HG03520 (cell line): ENCODE data around the gene MUC5B.
"Not testable (repeated sequence)": the region's sequence is repeated elsewhere in the genome, so short reads cannot be mapped to it uniquely, and the experiment has no call there.

Source experiments
- ATAC-seq: cut with Tn5 transposase; IDR thresholded peaks from one replicate; pipeline ENCODE4 v1.9.1; 2021; ENCODE audit warnings: mild to moderate bottlenecking, moderate library complexity; ENCODE audit not compliant: unreplicated experiment

The MUC5B gene

DNA sequence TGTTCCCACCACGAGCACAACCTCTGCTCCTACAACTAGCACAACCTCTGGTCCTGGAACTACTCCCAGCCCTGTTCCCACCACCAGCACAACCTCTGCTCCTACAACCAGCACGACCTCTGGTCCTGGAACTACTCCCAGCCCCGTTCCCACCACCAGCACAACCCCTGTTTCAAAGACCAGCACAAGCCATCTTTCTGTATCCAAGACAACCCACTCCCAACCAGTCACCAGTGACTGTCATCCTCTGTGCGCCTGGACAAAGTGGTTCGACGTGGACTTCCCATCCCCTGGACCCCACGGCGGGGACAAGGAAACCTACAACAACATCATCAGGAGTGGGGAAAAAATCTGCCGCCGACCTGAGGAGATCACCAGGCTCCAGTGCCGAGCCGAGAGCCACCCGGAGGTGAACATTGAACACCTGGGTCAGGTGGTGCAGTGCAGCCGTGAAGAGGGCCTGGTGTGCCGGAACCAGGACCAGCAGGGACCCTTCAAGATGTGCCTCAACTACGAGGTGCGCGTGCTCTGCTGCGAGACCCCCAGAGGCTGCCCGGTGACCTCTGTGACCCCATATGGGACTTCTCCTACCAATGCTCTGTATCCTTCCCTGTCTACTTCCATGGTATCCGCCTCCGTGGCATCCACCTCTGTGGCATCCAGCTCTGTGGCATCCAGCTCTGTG lies 30.9 kb upstream of the MUC5B start:
- ATAC-seq = not testable (repeated sequence)

DNA sequence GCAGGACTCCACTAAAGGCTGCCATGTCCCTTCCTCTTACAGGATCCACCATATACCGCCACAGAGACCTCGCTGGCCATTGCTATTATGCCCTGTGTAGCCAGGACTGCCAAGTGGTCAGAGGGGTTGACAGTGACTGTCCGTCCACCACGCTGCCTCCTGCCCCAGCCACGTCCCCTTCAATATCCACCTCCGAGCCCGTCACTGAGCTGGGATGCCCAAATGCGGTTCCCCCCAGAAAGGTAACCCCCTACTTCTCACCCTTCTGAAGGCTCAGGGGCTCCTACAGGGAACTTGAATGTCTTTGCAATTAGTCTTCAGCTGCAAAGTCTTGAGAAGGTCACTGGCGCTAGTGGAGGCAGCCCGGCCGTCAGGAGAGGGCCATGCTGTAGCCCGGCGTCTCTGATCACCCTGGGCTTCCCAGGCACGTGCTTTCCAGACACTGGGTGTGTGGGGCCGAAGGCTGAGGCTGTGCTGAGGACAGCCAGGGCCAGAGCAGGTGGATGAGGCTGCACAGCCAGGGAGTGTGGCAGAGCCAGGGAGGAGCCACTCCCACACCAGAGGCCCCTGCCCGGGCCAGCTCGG lies 30.0 kb upstream of the MUC5B start:
- no peak for ATAC-seq

DNA sequence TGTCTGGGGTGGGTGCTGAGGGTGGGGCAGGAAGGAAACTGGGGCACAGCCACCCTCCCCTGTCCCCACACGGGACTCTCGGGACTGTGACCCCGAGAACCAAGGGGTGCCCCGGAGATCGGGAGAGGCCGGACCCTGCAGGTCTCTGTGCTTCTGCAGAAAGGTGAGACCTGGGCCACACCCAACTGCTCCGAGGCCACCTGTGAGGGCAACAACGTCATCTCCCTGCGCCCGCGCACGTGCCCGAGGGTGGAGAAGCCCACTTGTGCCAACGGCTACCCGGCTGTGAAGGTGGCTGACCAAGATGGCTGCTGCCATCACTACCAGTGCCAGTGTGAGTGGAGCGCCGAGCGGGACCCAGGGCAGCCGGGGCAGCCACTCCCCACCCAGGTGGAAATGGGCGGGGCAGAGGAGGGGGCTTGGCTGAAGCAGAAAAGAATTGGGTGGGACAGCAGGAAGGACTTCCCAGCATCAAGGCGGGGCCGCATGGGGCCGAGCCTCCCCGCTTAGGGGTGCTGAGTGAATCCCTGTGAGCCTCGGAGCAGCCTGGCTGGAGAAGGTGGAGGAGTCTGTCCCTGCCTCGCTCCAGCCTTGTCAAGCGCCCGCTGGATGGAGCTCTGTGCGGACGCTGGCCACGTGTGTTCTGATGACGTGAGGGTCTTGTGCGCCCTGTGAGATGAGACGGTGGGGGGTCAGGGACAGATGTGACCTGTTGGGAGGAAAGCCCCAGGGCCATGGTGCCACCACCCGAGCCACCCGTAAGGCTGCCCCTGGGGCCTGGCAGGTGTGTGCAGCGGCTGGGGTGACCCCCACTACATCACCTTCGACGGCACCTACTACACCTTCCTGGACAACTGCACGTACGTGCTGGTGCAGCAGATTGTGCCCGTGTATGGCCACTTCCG lies 29.3 kb upstream of the MUC5B start:
- no peak for ATAC-seq

DNA sequence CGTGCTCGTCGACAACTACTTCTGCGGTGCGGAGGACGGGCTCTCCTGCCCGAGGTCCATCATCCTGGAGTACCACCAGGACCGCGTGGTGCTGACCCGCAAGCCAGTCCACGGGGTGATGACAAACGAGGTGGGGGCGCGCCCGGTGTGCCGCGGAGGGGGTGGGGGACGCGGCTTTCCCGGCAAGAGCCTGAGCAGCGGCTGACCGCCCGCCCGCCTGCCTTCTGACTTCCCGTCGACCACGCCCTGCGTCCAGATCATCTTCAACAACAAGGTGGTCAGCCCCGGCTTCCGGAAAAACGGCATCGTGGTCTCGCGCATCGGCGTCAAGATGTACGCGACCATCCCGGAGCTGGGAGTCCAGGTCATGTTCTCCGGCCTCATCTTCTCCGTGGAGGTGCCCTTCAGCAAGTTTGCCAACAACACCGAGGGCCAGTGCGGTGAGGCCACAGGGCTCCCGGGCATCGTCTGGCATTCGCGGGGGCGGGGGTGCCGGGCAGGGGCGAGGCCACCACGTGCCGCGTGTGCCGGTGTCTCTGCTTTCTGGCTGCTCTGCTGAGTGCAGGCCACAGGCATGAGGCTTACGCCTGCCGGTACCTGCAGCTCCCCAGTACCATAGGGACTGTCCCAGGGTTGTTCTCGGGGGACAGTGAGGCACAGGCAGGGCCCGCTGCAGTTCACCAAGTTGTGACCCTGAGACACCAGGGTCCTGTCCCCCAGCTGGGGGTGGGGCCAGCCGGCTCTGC lies 28.5 kb upstream of the MUC5B start:
- no peak for ATAC-seq

DNA sequence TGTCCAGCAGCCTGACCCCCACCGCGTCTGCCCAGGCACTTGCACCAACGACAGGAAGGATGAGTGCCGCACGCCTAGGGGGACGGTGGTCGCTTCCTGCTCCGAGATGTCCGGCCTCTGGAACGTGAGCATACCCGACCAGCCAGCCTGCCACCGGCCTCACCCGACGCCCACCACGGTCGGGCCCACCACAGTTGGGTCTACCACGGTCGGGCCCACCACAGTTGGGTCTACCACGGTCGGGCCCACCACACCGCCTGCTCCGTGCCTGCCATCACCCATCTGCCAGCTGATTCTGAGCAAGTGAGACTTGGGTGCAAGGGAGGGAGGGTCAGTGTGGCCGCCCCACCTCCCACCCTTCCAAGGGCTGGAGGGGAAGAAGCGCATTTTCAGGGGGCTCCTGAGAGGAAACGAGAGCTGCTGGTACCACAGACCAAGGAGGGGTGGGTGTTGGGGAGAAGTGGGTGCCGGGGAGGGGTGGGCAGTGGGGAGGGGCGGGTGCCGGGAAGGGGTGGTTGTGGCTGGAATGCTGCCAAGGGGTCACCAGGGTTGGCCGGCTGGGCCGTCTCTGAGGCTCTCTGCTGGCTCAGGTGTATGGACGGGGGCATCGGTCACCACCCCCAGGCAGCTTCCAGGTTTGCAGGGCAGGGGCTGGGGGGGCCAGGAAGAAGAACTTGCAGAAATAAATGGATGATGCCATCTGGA lies 27.7 kb upstream of the MUC5B start:
- no peak for ATAC-seq

DNA sequence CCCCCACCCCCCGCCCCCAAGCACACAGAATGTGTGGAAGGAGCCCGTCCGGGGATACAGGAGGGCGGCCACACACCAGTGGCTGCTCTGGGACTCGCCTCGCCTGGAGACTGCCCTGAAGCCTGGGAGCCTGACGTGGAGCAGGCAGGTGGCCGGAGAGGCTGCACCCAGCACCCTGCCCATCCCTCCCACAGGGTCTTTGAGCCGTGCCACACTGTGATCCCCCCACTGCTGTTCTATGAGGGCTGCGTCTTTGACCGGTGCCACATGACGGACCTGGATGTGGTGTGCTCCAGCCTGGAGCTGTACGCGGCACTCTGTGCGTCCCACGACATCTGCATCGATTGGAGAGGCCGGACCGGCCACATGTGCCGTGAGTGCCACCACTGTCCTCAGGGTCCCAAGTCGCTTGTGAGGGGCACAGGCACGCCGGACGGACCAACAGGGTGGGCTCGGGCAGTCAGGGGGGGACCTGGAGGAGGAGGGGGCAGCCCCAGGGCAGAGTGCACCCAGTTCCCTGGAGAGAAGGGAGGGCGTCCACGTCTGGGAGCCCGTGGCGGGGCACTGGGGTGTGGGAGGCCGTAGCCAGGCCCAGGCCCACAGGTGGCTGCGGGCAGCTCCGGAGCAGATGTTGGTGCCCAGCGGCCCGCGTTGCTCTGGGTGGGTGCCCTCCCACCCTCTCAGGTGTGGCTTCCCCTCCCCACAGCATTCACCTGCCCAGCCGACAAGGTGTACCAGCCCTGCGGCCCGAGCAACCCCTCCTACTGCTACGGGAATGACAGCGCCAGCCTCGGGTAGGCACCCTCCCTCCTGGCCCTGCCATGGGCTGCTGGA lies 27.0 kb upstream of the MUC5B start:
- no peak for ATAC-seq

DNA sequence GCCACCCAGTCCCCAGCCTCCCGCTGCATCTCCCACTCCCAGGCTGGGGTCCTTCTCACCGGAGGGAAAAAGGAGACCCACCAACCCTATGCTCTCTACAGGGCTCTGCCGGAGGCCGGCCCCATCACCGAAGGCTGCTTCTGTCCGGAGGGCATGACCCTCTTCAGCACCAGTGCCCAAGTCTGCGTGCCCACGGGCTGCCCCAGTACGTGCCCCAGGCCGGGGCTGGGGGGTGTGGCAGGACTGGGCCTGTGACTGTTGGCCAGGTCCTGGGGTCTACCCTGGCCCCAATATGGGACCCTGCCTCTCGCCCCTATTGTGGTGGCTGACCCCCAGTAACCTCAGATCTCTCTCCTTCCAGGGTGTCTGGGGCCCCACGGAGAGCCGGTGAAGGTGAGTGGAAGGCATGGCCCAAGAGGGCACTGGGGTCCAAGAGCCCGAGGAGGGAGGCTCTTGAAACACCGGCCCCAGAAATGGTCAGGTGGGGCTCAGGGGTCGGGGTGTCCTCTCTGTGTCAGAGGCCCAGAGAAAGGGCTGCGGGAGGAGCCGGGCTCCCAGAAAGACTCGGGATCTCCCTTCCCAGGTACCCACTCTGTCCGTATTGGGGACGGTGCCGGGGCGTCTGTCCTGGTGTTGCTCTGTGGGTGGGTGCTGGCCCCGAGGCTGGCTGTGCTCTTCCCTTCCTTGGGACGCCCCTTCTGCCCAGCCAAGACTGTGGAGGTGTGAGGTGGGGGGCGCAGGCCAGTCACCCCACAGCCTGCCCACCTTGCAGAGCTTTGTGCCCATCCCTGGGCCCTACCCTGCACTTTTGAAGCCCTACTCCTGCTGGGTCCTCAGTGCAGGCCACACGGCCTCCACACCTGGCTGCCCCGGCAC lies 26.1 kb upstream of the MUC5B start:
- no peak for ATAC-seq

DNA sequence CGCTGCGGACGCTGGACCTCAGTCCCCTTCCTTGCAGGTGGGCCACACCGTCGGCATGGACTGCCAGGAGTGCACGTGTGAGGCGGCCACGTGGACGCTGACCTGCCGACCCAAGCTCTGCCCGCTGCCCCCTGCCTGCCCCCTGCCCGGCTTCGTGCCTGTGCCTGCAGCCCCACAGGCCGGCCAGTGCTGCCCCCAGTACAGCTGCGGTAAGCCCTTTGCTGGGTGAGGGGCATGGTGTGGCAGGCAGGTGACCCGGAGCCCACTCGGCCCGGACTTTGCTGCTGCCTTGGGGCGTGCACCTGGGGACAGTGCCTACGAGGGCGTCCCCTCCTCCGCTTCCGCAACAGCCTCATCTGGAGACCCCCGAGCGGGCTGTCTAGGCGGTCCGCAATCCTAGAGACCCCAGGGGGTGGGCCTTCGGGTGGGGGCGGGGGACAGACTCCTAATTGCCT lies 25.4 kb upstream of the MUC5B start:
- no peak for ATAC-seq

DNA sequence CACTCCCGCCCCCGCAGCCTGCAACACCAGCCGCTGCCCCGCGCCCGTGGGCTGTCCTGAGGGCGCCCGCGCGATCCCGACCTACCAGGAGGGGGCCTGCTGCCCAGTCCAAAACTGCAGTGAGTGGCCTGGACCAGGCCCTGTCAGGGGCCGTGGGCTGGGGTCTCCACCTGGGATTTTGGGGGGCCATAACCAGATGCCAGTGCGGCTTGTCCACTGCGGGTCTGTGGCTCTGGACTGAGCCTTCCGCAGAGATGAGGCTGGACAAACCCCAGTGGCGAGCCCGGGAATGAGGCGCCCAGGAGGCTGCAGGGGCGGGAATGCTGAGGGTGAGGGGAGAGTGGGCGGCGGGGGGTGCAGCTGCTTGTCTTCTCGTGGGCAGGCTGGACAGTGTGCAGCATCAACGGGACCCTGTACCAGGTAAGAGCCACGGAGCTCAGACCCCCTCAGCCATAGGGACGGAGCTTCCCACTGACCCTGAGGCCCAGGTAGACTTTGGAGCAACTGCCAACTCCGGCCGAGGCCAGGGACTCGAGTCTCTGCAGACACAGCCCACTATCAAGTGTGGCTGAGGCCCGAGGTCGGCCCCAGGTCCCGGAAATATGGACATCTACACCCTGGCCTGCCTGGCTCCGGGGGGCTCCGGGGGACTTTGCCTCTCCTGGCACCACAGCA lies 24.8 kb upstream of the MUC5B start:
- ATAC-seq = no peak

DNA sequence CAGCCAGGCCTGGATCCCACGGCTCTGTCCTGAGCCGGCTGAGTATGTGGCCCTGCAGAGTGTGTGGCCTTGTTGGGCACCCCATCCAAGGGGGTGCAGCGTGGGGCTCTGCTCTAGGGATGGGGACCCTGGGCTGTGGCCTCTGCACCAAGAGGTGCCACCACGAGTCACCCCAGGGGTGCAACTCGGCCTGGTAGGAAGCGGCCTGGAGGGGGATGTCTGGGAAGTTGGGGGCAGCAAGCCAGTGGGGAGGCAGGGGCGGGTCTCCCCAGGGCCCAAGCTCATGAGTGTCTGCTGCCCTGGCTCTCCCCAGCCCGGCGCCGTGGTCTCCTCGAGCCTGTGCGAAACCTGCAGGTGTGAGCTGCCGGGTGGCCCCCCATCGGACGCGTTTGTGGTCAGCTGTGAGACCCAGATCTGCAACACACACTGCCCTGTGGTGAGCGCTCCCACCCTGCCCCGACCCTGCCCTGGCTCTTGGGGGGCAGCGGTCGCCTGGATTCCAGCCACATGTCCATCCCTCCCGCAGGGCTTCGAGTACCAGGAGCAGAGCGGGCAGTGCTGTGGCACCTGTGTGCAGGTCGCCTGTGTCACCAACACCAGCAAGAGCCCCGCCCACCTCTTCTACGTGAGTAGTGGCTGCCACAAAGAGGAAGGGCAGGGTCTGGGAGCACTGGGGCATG lies 24.2 kb upstream of the MUC5B start:
- ATAC-seq = no peak

DNA sequence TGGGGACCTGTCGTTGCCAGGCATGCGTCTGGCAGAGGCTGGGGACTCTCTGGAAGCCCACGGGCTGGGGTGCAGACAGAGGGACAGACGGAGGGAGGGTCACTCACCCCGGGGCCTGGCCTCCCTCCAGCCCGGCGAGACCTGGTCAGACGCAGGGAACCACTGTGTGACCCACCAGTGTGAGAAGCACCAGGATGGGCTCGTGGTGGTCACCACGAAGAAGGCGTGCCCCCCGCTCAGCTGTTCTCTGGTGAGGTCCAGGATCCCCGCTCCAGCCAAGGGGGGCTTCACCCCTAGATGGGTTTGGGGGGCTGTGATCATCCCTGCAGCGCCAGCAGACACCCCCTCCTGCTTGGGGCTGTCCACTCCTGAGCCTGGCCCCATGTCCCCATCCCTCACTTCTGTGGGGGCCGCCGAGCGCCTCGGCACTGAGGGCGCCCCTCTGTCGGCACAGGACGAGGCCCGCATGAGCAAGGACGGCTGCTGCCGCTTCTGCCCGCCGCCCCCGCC lies 23.6 kb upstream of the MUC5B start:
- no peak for ATAC-seq

DNA sequence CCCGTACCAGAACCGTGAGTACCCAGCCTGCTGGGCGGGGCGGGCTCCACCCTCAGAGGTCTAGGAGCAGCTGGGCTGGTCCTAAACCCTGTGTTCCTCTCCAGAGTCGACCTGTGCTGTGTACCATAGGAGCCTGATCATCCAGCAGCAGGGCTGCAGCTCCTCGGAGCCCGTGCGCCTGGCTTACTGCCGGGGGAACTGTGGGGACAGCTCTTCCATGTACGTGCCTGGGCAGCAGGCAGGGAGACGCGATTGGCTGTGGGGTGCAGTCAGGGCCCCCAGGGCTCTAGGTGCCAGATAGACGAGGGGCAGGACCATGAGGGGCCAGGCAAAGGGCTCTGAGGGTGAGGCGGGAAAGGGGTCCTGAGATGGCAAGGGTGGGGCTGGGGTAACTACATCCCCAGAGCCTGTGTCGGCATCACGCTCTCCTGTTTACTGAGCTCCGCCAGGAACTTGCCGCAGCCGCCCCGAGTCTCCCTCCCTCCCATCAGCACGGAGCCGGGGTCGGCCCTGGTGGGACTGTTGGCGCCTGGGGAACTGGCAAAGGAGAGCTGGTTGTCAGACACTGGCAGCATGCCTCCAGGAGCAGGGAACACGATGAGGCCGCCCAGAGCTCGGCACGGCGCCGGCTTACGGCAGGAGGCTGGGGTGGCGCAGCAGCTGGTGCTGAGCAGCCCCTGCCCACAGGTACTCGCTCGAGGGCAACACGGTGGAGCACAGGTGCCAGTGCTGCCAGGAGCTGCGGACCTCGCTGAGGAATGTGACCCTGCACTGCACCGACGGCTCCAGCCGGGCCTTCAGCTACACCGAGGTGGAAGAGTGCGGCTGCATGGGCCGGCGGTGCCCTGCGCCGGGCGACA lies 22.9 kb upstream of the MUC5B start:
- ATAC-seq = no peak

DNA sequence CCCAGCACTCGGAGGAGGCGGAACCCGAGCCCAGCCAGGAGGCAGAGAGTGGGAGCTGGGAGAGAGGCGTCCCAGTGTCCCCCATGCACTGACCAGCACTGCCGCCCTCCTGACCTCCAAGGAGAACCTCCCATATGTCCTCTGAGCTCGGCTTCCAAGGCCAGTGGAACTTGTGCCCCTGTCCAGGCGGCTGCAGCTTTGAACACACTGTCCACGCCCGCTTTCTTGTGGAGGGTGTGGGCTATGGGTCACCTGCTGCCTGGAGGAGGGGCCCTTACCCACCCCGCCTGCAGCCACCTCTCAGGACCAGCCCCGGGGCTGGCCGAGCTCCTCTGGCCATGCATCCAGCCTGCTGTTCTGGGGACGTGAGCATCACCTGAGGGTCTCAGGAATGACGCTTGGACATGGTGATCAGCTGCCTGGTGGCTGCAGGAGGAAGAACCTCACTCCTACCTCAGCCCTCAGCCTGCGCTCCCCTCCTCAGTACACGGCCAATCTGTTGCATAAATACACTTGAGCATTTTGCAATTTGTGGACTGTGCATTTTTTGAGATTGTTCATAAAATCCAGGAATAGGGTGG lies 22.2 kb upstream of the MUC5B start:
- ATAC-seq = no peak

DNA sequence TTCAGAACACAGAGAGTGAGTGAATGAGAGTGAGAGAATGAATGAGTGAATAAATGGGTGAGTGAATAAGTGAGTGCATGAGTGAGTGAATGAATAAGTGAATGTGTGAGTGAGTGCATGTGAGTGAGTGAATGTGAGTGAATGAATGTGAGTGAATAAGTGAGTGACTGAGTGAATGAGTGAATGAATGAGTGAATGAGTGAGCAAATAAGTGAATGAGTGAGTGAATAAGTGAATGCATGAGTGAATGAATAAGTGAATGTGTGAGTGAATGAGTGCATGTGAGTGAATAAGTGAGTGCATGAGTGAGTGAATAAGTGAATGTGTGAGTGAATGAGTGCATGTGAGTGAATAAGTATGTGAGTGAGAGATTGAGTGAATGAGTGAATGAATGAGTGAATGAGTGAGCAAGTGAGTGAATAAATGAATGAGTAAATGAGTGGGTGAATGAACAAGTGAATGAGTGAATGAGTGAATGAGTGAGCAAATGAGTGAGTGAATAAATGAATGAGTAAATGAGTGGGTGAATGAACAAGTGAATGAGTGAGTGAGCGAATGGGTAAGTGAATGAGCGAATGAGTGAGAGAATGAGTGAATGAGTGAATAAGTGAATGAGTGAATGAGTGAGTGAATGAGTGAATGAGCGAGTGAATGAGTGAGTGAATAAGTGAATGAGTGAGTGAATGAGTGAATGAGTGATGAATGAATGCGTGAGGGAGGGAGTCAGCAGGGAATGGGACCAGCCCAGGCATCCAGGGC lies 21.3 kb upstream of the MUC5B start:
- ATAC-seq = no peak

DNA sequence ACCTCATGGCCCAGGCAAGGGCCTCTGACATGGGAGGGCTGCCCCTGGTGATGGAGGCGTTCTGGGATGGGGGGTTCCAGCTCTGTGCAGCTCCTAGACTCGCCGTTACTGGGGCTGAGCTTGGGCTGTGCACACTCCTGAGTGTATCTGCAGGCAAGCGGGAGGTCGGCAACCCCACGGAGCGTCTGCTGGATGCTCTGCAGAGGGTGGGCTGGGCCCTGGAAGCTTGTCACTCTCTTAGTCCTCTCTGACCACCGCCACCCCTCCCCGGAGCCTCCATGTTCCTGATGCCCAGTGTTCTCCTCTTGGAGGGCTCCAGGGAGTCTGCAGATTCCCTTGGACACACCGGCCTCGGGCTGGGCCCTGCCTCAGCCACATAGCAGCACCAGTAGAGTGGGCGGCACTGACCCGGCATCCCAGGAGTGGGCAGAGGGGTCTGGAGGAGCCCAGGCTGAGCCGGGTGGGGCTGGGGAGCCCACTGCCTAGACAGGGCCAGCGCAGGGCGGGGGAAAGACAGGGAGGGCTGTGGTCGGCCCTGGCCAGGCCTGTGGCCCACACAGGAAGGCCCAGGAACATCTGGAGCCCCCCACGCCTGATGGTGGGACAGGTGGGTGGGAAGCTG lies 20.6 kb upstream of the MUC5B start:
- ATAC-seq = no peak
